GM13976 (cell line): ENCODE results near the gene B4GALT2.

Experiments
- DNase-seq: peaks from one replicate; pipeline ENCODE4 v3.0.0; 2012; ENCODE audit warnings: low spot score
- in situ Hi-C: fragments of 300-500 bp; cut with MboI; formaldehyde crosslinking; loops from one replicate; pipeline ENCODE4 v1.12.0; 2022; ENCODE audit warnings: low sequenced_read_pairs, mixed read lengths, inconsistent platforms; ENCODE audit not compliant: unreplicated experiment
- TF ChIP-seq, protein P1 (sequence below): IDR thresholded peaks from 2 replicates; pipeline ENCODE4 v1.5.1; 2012; ENCODE audit warnings: borderline replicate concordance, mild to moderate bottlenecking; ENCODE audit not compliant: insufficient read depth; ENCODE audit errors: extremely low read depth, missing control alignments, control extremely low read depth

B4GALT2 gene, protein sequence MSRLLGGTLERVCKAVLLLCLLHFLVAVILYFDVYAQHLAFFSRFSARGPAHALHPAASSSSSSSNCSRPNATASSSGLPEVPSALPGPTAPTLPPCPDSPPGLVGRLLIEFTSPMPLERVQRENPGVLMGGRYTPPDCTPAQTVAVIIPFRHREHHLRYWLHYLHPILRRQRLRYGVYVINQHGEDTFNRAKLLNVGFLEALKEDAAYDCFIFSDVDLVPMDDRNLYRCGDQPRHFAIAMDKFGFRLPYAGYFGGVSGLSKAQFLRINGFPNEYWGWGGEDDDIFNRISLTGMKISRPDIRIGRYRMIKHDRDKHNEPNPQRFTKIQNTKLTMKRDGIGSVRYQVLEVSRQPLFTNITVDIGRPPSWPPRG

DNA sequence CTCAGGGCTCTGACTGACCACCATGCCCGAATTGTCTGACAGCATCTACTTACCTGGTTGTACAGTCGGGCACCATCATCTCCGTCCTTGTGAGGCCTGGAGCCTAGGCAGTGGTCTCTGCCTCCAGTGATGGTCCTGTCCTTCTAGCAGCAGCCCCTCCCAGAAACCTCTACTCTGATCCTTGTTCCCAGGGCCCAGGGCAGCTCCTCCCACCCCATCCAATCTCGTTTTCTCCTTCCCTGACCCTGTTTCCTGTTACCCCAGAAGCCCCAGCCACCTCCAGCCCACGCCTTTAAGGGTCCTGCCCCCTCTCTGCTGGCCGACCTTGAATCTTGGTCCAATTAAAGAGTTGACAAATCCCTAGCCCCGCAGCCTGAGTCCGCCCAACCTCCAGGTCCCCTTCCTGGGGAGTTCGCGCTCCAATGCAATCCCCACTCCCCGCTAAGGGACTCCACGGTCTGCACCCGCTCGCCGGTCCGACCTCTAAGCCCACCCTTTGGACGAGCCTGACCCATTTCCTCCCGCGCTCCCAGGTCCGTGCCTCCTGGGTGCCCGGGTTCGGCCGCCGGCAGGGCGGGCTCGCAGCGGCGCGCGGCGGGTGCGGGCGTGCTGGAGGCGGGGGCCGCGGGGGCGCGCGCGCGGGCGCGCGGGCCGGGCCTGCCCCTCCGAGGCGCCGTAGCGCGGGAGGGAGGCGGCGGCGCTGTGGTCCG lies at the start of gene B4GALT2:
Gene B4GALT2, plus strand, starts transcription at position 660 of the 710 bp plus-strand sequence. CDS start 1,951 bp downstream, outside the sequence.
- in situ Hi-C loops = no loop called here
- DNase-seq = peak; percentile 87

DNA sequence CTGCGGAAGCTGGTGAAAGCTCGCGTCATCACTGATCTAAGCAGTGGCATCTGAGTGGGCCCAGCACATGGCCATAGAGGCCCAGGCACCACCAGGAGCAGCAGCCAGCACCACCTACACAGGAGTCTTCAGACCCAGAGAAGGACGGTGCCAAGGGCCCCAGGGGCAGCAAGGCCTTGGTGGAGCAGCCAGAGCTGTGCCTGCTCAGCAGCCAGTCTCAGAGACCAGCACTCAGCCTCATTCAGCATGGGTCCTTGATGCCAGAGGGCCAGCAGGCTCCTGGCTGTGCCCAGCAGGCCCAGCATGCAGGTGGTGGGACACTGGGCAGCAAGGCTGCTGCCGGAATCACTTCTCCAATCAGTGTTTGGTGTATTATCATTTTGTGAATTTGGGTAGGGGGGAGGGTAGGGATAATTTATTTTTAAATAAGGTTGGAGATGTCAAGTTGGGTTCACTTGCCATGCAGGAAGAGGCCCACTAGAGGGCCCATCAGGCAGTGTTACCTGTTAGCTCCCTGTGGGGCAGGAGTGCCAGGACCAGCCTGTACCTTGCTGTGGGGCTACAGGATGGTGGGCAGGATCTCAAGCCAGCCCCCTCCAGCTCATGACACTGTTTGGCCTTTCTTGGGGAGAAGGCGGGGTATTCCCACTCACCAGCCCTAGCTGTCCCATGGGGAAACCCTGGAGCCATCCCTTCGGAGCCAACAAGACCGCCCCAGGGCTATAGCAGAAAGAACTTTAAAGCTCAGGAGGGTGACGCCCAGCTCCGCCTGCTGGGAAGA lies 48.7 kb upstream of the B4GALT2 start:
- DNase-seq = peak; percentile 52
- in situ Hi-C loops = loop anchor here (10.0 to 25.0 kb wide), 3 partner anchors 166 to 693 kb away; partner anchors contain the start of gene PTPRF
- TF ChIP-seq, protein P1, sequence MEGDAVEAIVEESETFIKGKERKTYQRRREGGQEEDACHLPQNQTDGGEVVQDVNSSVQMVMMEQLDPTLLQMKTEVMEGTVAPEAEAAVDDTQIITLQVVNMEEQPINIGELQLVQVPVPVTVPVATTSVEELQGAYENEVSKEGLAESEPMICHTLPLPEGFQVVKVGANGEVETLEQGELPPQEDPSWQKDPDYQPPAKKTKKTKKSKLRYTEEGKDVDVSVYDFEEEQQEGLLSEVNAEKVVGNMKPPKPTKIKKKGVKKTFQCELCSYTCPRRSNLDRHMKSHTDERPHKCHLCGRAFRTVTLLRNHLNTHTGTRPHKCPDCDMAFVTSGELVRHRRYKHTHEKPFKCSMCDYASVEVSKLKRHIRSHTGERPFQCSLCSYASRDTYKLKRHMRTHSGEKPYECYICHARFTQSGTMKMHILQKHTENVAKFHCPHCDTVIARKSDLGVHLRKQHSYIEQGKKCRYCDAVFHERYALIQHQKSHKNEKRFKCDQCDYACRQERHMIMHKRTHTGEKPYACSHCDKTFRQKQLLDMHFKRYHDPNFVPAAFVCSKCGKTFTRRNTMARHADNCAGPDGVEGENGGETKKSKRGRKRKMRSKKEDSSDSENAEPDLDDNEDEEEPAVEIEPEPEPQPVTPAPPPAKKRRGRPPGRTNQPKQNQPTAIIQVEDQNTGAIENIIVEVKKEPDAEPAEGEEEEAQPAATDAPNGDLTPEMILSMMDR = peak; percentile 13

More for the DNA sequence above, at the start of gene B4GALT2:
- TF ChIP-seq, protein P1 = no peak

DNA sequence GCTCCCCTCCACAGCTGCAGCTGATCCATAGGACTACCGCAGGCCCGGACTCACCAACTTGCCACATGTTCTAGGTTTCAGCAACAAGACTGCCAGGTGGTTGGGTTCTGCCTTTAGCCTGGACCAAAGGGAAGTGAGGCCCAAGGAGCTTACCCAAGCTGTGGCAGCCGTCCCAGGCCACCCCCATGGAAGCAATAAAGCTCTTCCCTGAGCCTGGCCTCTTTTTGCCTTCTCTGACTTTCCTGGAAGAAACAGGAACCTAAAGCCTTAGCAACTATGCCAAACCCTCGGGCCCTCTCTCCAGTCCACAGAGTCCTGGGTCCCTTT lies 48.1 kb upstream of the B4GALT2 start:
- in situ Hi-C loops = loop anchor here (10.0 to 25.0 kb wide), 3 partner anchors 166 to 694 kb away; partner anchors contain the start of gene PTPRF
- DNase-seq = no peak
- TF ChIP-seq, protein P1 = no peak

DNA sequence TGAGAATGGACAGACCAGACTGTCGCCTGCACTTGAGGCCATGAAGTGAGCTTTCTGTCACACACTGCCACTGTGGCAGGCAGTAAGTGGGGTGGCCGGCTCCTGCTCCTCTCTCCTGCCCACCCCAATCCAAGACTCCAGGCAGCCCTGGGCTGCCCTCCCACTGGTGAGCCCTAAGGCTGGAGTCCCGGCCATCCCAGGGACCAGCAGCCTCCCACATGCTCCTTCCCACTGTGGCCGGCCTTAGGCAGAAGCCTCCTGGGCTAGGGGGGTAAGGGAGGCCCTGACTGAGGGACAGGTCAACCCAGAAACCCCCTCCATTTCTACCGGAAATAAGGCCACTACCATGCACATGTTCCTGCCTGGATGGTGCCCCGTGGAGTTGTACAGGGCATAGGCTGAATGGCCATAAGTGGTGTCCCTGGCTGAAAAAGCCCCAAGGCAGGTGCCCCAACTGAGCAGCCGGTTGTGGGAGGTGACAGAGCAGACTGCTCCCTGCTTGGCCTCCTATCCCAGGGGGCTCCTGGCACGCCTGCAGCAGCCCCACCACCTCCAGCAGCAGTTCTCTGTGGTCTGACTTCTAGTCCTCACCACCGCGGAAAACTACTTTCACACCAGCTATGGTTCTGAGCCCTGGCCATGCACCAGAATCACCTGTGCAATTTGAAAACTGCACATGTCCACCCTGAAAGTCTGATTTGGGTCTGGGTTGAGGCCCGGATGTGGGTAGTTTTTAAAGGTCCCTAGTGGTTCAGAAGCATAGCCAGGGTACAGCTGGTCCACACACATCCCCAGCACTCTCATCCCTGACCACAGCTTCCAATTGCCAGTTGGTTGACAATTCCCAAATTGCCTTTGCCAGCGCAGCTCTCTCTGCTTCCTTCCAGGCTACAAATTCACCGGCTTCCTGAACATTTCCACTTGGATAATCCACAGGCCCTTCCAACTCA lies 47.0 kb upstream of the B4GALT2 start:
- no peak for DNase-seq
- TF ChIP-seq, protein P1 = no peak
- in situ Hi-C loops = loop anchor here (10.0 to 25.0 kb wide), 3 partner anchors 167 to 695 kb away; partner anchors contain the start of gene PTPRF

DNA sequence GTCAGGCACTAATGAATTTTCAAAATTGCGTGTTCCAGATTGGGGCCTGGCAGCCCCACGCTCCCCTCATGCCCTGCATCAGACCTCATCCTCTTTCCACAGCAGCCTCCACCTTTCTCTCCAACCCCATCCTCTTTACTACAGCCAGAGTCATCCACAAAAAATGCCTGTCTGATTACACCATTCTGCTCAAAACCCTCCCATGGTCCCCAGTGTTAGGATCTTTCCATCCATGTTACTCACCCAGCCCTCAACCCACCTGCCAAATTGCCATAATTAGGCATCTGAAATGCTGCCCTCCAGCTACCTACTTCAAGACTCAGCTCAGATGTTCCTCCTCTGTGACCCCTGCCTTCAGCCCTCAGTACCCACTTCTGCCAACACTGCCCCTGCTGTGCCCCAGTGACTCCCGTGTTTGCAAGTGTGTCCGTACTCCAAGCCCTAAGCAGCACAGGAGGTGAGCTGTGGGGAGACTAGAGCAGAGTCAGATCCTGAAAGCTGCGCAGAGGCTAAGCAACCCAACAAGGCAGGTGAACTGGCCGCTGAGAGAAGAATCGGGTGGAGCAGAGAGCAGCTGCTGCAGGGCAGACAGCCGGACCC lies 46.1 kb upstream of the B4GALT2 start:
- DNase-seq = peak; percentile 44
- TF ChIP-seq, protein P1 = no peak
- in situ Hi-C loops = loop anchor here (10.0 to 25.0 kb wide), 3 partner anchors 168 to 696 kb away; partner anchors contain the start of gene PTPRF
